Panc1 (cell line): ENCODE data around the gene SLC4A7. TPM values are rescaled to one million over a fixed set of nuclear protein-coding genes. Genes with fewer than 3 reads are reported as not detected.
A peak's percentile ranks its signal among the peaks of the same experiment; 100 is the strongest.

Experiments used
- ATAC-seq: fragments of 200-7000 bp; cut with Tn5 transposase; 2 replicates; pipeline ENCODE4 v1.9.1; 2020; ENCODE audit warnings: mild to moderate bottlenecking, moderate library complexity
- BruUV-seq: library from RNA; stranded (reverse); fragments of 400-500 nt; replicated peaks from 2 replicates; lab custom pipeline; 2021; lab: Mats Ljungman, UMichigan
- CTCF ChIA-PET: fragments of 300-600 bp; sonication (Branson Sonifier 250); formaldehyde crosslinking; loops from one replicate; lab custom pipeline; 2022; ENCODE audit warnings: antibody characterized with exemption; lab: Charles Lee
- POLR2A ChIA-PET: fragments of 300-600 bp; sonication (Branson Sonifier 250); formaldehyde crosslinking; loops from one replicate; lab custom pipeline; 2022; ENCODE audit warnings: antibody characterized with exemption; lab: Charles Lee
- DNase-seq: peaks from one replicate; pipeline ENCODE4 v3.0.0-alpha.2; 2010; ENCODE audit warnings: low read depth, low spot score
- H3K27ac ChIP-seq: 2 replicates; pipeline ENCODE4 v1.5.1; 2011; ENCODE audit warnings: mild to moderate bottlenecking, low read length, inconsistent platforms
- H3K27me3 ChIP-seq: fragments of 200-500 bp; sonication (Bioruptor generic); 2 replicates; pipeline ENCODE4 v1.6.0; 2014; ENCODE audit warnings: low read length, inconsistent platforms; ENCODE audit not compliant: control insufficient read depth, insufficient read depth
- H3K36me3 ChIP-seq: fragments of 200-500 bp; sonication (Bioruptor generic); 2 replicates; pipeline ENCODE4 v1.5.1; 2014; ENCODE audit warnings: inconsistent platforms, mild to moderate bottlenecking, low read length, moderate library complexity; ENCODE audit not compliant: control insufficient read depth, insufficient read depth
- H3K4me1 ChIP-seq: 2 replicates; pipeline ENCODE4 v1.5.1; 2011; ENCODE audit warnings: inconsistent platforms, mild to moderate bottlenecking, low read length, moderate library complexity; ENCODE audit not compliant: control insufficient read depth, insufficient read depth
- H3K4me3 ChIP-seq, 2 experiments: 2 replicates each; pipeline ENCODE4 v1.5.1; 2011 to 2012; ENCODE audit warnings: low read depth in 2 of 2, low read length in 2 of 2, mild to moderate bottlenecking in 2 of 2, inconsistent platforms in 1 of 2, moderate library complexity in 1 of 2
- H3K9me3 ChIP-seq: fragments of 200-500 bp; sonication (Bioruptor generic); 2 replicates; pipeline ENCODE4 v1.5.1; 2014; ENCODE audit warnings: low read depth, mild to moderate bottlenecking, inconsistent platforms, low read length, moderate library complexity; ENCODE audit not compliant: control insufficient read depth, insufficient read depth
- CTCF ChIP-seq: fragments of 450-650 bp; IDR thresholded peaks from 2 replicates; pipeline ENCODE4 v1.5.1; 2017; ENCODE audit warnings: mild to moderate bottlenecking
- POLR2AphosphoS5 ChIP-seq: IDR thresholded peaks from 2 replicates; pipeline ENCODE4 v1.6.1; 2012; ENCODE audit warnings: mild to moderate bottlenecking, low read depth, low read length, moderate library complexity
- REST ChIP-seq, 2 experiments: IDR thresholded peaks; 2 replicates each; pipeline ENCODE4 v1.6.1; 2011 to 2012; ENCODE audit warnings: low read depth in 2 of 2, control low read depth in 1 of 2, low read length in 1 of 2, mild to moderate bottlenecking in 1 of 2, moderate library complexity in 1 of 2; ENCODE audit not compliant: insufficient read depth in 1 of 2
- SIN3A ChIP-seq: IDR thresholded peaks from 2 replicates; pipeline ENCODE4 v1.6.1; 2012; ENCODE audit warnings: low read depth, mild to moderate bottlenecking, low read length, moderate library complexity, borderline replicate concordance; ENCODE audit not compliant: insufficient read depth
- TCF7L2 ChIP-seq: IDR thresholded peaks from 2 replicates; pipeline ENCODE4 v1.6.1; 2011; ENCODE audit warnings: mild to moderate bottlenecking, low read depth, low read length, inconsistent platforms
- in situ Hi-C: cut with HindIII; loops from 2 replicates; pipeline ENCODE4 v1.10.0; 2016; ENCODE audit warnings: low sequenced_read_pairs, low pct_unique_long_range_greater_than_20kb
- intact Hi-C: fragments of 100-400 bp; cut with micrococcal nuclease; formaldehyde crosslinking; loops from one replicate; pipeline ENCODE4 v1.10.0; 2022; ENCODE audit not compliant: unreplicated experiment
- total RNA-seq: library from RNA; stranded (reverse); gene quantifications from one replicate; pipeline ENCODE4 v1.2.1, GENCODE V29; 2021; ENCODE audit not compliant: unreplicated experiment

The SLC4A7 gene
- total RNA-seq, 1 experiment from 2014 or later: 99.4 TPM

- DNase-seq (no peak), ATAC-seq (no peak)
- Histone ChIP-seq H3K27ac (no peak overlapping the region), H3K4me3 (no peak overlapping the region), H3K36me3 (no peaks in the 10 kb centered on the region), H3K27me3 (no peaks in the 10 kb centered on the region), H3K9me3 (no peaks in the 10 kb centered on the region), H3K4me1 (peaks cover 17% of the 10 kb centered on the region)
- intact Hi-C loops: no loop called here
- no peak for TF ChIP-seq CTCF
- no peak for TF ChIP-seq TCF7L2
- no peak for TF ChIP-seq POLR2AphosphoS5
- TF ChIP-seq REST (IDR thresholded peaks at IDR 0.05; ENCODE audit: insufficient read depth in 1 of 2, low read depth in 2 of 2, low read length in 1 of 2): no peak
- TF ChIP-seq SIN3A: no peak
- no TSS peak for BruUV-seq
- POLR2A ChIA-PET: no interaction called here
- in situ Hi-C loops: no loop called here
- CTCF ChIA-PET: no interaction called here
Measured at GRCh38 chr3:27356976-27357375, 127.2 kb downstream of the SLC4A7 start.

- no peak for TF ChIP-seq CTCF
- TF ChIP-seq POLR2AphosphoS5: peak; percentile 31; the same call in 1 of the 2 replicates
- ATAC-seq (peak; percentile 58), DNase-seq (no peak)
- no TSS peak for BruUV-seq
- no peaks in the 10 kb centered on the region for H3K36me3 ChIP-seq
- CTCF ChIA-PET: interaction anchor here (1.2 kb wide), 1 partner anchor 13 kb away, joined by 3 read pairs; no protein-coding TSS in a partner anchor
- H3K9me3 ChIP-seq: no peaks in the 10 kb centered on the region
- H3K4me3 ChIP-seq: no peak overlapping the region
- intact Hi-C loops (no loop called here), in situ Hi-C loops (no loop called here)
- H3K27me3 ChIP-seq: no peaks in the 10 kb centered on the region
- H3K4me1 ChIP-seq: peaks cover 2% of the 10 kb centered on the region; the same call in 1 of the 2 replicates
- H3K27ac ChIP-seq: no peak overlapping the region
- POLR2A ChIA-PET: no interaction called here
Measured at GRCh38 chr3:27354588-27355203, 129.5 kb downstream of the SLC4A7 start.
